Neural cell (in vitro differentiated cells): ENCODE data around the gene ZNRF2. TPM values are rescaled to one million over a fixed set of nuclear protein-coding genes. Genes with fewer than 3 reads are reported as not detected.

Source experiments
- H2AFZ ChIP-seq: fragments of 200-600, 300-800 bp; sonication (generic), shearing (Covaris generic); 2 replicates; pipeline ENCODE4 v1.6.0; 2014; ENCODE audit warnings: low read depth, mild to moderate bottlenecking, antibody characterized with exemption, low read length, moderate library complexity
- H3F3A ChIP-seq: fragments of 200-600 bp; shearing (Covaris generic); 2 replicates; pipeline ENCODE4 v1.6.1; 2016; ENCODE audit warnings: mild to moderate bottlenecking, moderate library complexity, mixed read lengths, antibody characterized with exemption, low read length; ENCODE audit not compliant: insufficient read depth, poor library complexity, severe bottlenecking
- H3K27ac ChIP-seq: fragments of 200-600, 300-800 bp; sonication (generic), shearing (Covaris generic); 2 replicates; pipeline ENCODE4 v1.5.1; 2014; ENCODE audit warnings: mild to moderate bottlenecking, low read length, moderate library complexity
- H3K27me3 ChIP-seq: fragments of 300-800, 200-600 bp; sonication (generic), shearing (Covaris generic); 2 replicates; pipeline ENCODE4 v1.6.0; 2014; ENCODE audit warnings: mild to moderate bottlenecking, low read depth, low read length, moderate library complexity; ENCODE audit not compliant: insufficient read depth
- H3K36me3 ChIP-seq: fragments of 300-800, 200-600 bp; sonication (generic), shearing (Covaris generic); 2 replicates; pipeline ENCODE4 v1.5.1; 2014; ENCODE audit warnings: mild to moderate bottlenecking, antibody characterized with exemption, low read length, moderate library complexity; ENCODE audit not compliant: insufficient read depth
- H3K4me2 ChIP-seq: fragments of 300-800, 200-600 bp; sonication (generic), shearing (Covaris generic); 2 replicates; pipeline ENCODE4 v1.6.0; 2014; ENCODE audit warnings: mild to moderate bottlenecking, low read length
- H3K4me3 ChIP-seq: fragments of 300-800, 200-600 bp; sonication (generic), shearing (Covaris generic); 2 replicates; pipeline ENCODE4 v1.5.1; 2014; ENCODE audit warnings: mild to moderate bottlenecking, low read length, moderate library complexity
- H3K79me2 ChIP-seq: fragments of 200-600 bp; shearing (Covaris generic); replicated peaks from 2 replicates; pipeline ENCODE4 v1.6.0; 2014; ENCODE audit warnings: mild to moderate bottlenecking, low read length, moderate library complexity; ENCODE audit not compliant: insufficient read depth
- H3K9ac ChIP-seq: fragments of 300-800, 200-600 bp; sonication (generic), shearing (Covaris generic); 2 replicates; pipeline ENCODE4 v1.6.1; 2016; ENCODE audit warnings: mild to moderate bottlenecking, low read length, mixed read lengths
- H3K9me2 ChIP-seq: fragments of 200-600 bp; shearing (Covaris generic); 2 replicates; pipeline ENCODE4 v1.6.1; 2016; ENCODE audit warnings: mild to moderate bottlenecking, low read length, mixed read lengths; ENCODE audit not compliant: insufficient read depth
- H3K9me3 ChIP-seq: fragments of 200-600, 300-800 bp; sonication (generic), shearing (Covaris generic); 2 replicates; pipeline ENCODE4 v1.6.1; 2016; ENCODE audit warnings: mild to moderate bottlenecking, mixed run types, low read length, moderate library complexity, mixed read lengths
- H4K20me1 ChIP-seq: fragments of 200-600 bp; shearing (Covaris generic); 2 replicates; pipeline ENCODE4 v1.6.1; 2016; ENCODE audit warnings: mild to moderate bottlenecking, mixed run types; ENCODE audit not compliant: insufficient read depth
- CTCF ChIP-seq: fragments of 450-650 bp; IDR thresholded peaks from 2 replicates; pipeline ENCODE4 v1.5.1; 2014; ENCODE audit warnings: antibody characterized with exemption, mild to moderate bottlenecking, moderate library complexity; ENCODE audit not compliant: poor library complexity, severe bottlenecking
- EP300 ChIP-seq: fragments of 450-650 bp; conservative IDR thresholded peaks from 2 replicates; pipeline ENCODE4 v1.6.1; 2014; ENCODE audit warnings: antibody characterized with exemption, mild to moderate bottlenecking, moderate library complexity; ENCODE audit not compliant: poor library complexity, severe bottlenecking
- EZH2 ChIP-seq: fragments of 200-600, 300-800 bp; shearing (Covaris generic), sonication (generic); IDR thresholded peaks from 2 replicates; pipeline ENCODE4 v1.6.1; 2014; ENCODE audit warnings: antibody characterized with exemption, low read length, borderline replicate concordance, mild to moderate bottlenecking; ENCODE audit not compliant: insufficient read depth, poor library complexity, severe bottlenecking
- MXI1 ChIP-seq: fragments of 450-650 bp; conservative IDR thresholded peaks from 2 replicates; pipeline ENCODE4 v1.6.1; 2014; ENCODE audit warnings: antibody characterized with exemption, mild to moderate bottlenecking; ENCODE audit not compliant: poor library complexity, severe bottlenecking
- POLR2AphosphoS5 ChIP-seq: IDR thresholded peaks from 2 replicates; pipeline ENCODE4 v1.6.1; 2012
- RAD21 ChIP-seq: fragments of 450-650 bp; conservative IDR thresholded peaks from 2 replicates; pipeline ENCODE4 v1.6.1; 2014; ENCODE audit warnings: antibody characterized with exemption, mild to moderate bottlenecking, moderate library complexity
- REST ChIP-seq: IDR thresholded peaks from 2 replicates; pipeline ENCODE4 v1.6.1; 2012; ENCODE audit warnings: borderline replicate concordance
- SMC3 ChIP-seq: fragments of 450-650 bp; conservative IDR thresholded peaks from 2 replicates; pipeline ENCODE4 v1.6.1; 2014; ENCODE audit warnings: antibody characterized with exemption, mild to moderate bottlenecking, moderate library complexity; ENCODE audit not compliant: poor library complexity
- TAF1 ChIP-seq: IDR thresholded peaks from 2 replicates; pipeline ENCODE4 v1.6.1; 2012; ENCODE audit warnings: low read depth
- polyA plus RNA-seq: library from polyadenylated mRNA; depleted of rRNA; stranded (reverse); fragments of >200 nt; gene quantifications from 2 replicates; pipeline ENCODE4 v1.2.3, GENCODE V29; 2014

ZNRF2 gene
- polyA plus RNA-seq, 1 donor from 2014 or later, result 12.2 TPM

- Histone ChIP-seq H3F3A (no peaks in the 10 kb centered on the region), H3K27ac (no peak overlapping the region), H3K9me2 (no peaks in the 10 kb centered on the region), H3K79me2 (peaks cover 3% of the 10 kb centered on the region), H3K9ac (no peak overlapping the region), H3K27me3 (no peaks in the 10 kb centered on the region), H3K4me3 (no peak overlapping the region), H4K20me1 (peaks cover 6% of the 10 kb centered on the region), H3K9me3 (no peaks in the 10 kb centered on the region), H3K36me3 (no peaks in the 10 kb centered on the region), H3K4me2 (no peak overlapping the region), H2AFZ (no peak overlapping the region)
- TF ChIP-seq SMC3 (no peak), EP300 (no peak), CTCF (no peak), TAF1 (no peak), POLR2AphosphoS5 (no peak), MXI1 (no peak), RAD21 (no peak), EZH2 (no peak), REST (no peak)
These were observed 2.6 kb upstream of the ZNRF2 start for GRCh38 chr7:30281791-30282190.

GRCh38 chr7:30282735-30283134 lies 1.7 kb upstream of the ZNRF2 start:
- Histone ChIP-seq H3K9me3 (no peaks in the 10 kb centered on the region), H4K20me1 (peaks cover 6% of the 10 kb centered on the region), H3K79me2 (peaks cover 11% of the 10 kb centered on the region), H3K36me3 (no peaks in the 10 kb centered on the region), H3K9me2 (no peaks in the 10 kb centered on the region), H2AFZ (no peak overlapping the region), H3K27ac (no peak overlapping the region), H3K27me3 (no peaks in the 10 kb centered on the region), H3F3A (no peaks in the 10 kb centered on the region), H3K4me2 (no peak overlapping the region), H3K9ac (no peak overlapping the region), H3K4me3 (no peak overlapping the region)
- no peak for TF ChIP-seq EP300
- no peak for TF ChIP-seq TAF1
- TF ChIP-seq EZH2, result no peak
- TF ChIP-seq POLR2AphosphoS5, result no peak
- no peak for TF ChIP-seq MXI1
- TF ChIP-seq CTCF, result no peak
- TF ChIP-seq REST, result no peak
